Effector CD8-positive, alpha-beta T cell (primary cell): ENCODE data around the gene PPP2R5C.
"Not testable (repeated sequence)": the region's sequence is repeated elsewhere in the genome, so short reads cannot be mapped to it uniquely, and the experiment has no call there.

Experiments
- DNase-seq: peaks from one replicate; lab custom pipeline; 2025; lab: John Stamatoyannopoulos, UW

The PPP2R5C gene

GRCh38 chr14:101727611-101728366 is 33.7 kb upstream of the PPP2R5C start:
- no peak for DNase-seq

GRCh38 chr14:101728367-101728742 is 33.2 kb upstream of the PPP2R5C start:
- no peak for DNase-seq

DNA sequence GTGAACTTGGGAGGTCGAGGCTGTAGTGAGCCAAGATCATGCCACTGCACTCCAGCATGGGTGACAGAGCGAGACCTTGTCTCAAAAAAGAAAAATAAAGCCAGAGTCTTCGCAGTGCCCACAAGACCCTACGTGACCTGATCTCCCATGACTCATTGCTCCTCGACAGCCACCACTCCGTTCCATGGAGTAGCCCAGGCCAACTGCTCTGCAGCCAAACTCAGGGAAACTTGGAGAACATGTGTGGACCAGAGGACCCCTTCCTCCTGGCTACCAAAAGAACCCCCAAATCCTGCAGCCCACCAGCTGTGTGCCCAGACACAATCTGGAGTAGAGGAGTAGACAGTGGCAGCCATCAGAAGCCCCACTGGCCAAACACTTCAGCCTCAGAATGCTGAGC is 32.1 kb upstream of the PPP2R5C start:
- DNase-seq: no peak

DNA sequence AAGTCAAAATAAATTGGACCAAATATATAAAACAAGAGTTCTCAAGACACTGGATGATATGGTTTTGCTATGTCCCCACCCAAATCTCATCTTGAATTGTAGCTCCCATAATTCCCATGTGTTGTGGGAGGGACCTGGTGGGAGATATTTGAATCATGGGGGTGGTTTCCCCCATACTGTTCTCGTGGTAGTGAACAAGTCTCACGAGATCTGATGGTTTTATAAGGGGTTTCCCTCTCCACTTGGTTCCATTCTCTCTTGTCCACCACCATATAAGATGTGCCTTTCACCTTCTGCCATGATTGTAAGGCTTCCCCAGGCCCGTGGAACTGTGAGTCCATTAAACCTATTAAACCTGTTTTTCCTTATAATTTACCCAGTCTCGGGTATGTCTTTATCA is 31.4 kb upstream of the PPP2R5C start:
- not testable (repeated sequence) for DNase-seq

- no peak for DNase-seq
These were observed 30.8 kb upstream of the PPP2R5C start for GRCh38 chr14:101730626-101731186.

DNA sequence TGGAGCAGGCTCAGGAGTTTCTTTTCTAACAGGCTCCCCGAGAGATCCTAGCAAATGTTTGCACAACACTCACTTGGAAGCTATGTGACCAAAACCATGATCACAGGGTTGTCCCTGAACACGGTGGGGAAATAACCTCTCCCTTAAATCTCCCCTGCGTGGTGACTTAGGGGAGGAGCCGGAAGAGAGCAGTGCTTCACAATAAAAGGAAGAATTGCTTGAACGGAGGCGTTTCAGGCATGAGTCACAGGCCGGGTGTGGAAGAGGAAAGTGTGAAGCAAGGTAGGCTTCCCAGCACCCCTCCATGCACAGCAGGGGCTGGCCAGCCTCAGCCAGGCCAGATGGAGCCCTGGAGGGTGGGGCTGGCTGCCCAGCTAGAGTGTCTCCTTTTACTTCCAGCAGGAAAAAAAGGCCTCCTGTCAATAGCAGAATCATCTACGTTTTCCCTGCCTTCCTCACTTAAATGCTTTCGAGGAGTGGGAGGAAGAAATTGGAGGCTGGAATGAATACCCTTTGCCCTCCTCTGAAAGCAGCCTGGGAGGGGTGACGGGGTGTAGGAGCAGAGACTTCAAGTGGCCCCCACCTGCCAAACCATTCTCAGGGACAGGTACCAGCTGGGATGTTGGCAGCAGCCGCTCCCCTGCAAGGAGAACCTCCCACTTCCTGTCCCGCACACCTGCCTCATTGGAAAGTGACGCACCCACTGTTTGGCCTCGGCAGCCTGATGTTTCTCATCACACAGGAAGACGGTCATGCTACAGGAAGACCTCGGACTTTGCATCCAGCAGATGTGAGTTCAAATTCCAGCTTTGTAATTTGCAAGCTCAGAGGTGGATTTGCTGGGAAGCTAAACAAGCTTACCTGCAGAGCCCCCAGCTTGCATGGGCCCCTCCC is 30.1 kb upstream of the PPP2R5C start:
- DNase-seq: peak; percentile 52

DNA sequence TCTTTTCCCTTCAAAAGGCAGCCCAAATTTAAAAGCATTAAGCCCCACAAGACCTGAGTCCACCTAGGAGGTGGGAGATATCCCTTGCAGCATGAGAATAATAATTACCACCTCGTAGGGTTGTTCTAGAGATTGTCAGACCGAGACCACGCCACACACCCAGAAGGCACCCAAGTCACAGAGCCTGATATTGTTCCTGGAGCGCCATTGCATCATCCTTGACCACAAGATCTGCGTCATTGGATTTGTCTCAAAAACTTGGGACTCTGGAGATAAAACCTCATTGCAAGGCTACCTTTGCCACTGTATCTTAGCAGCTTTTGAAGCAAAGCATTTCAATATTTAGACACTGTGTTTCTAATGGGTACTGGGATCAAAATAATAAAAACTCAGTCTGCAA is 29.4 kb upstream of the PPP2R5C start:
- DNase-seq: no peak

- no peak for DNase-seq
These were observed 28.3 kb upstream of the PPP2R5C start for GRCh38 chr14:101733211-101733610.

- no peak for DNase-seq
These were observed 27.2 kb upstream of the PPP2R5C start for GRCh38 chr14:101734246-101734847.

- no peak for DNase-seq
These were observed 26.1 kb upstream of the PPP2R5C start for GRCh38 chr14:101735453-101735852.

- no peak for DNase-seq
These were observed 25.4 kb upstream of the PPP2R5C start for GRCh38 chr14:101736071-101736470.

DNA sequence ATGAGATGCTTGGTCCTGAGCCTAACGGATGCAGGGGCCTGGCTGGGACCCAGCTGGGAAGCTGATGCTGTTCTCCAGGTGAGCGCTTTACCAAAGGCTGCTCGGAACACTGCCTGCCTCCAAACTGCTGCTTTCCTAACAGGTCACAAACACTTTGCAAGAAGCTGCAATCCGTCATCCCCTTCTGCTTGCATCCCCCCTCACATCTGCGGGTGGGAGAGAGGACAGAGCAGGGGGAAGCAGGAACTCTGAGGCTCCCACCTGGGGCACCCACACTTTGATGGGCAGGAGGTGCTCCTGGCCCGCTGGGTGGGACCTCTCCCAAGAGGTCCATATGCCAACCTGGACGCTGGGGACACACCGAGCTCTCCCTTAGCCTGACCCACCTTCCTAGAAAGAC is 24.9 kb upstream of the PPP2R5C start:
- DNase-seq: no peak

DNA sequence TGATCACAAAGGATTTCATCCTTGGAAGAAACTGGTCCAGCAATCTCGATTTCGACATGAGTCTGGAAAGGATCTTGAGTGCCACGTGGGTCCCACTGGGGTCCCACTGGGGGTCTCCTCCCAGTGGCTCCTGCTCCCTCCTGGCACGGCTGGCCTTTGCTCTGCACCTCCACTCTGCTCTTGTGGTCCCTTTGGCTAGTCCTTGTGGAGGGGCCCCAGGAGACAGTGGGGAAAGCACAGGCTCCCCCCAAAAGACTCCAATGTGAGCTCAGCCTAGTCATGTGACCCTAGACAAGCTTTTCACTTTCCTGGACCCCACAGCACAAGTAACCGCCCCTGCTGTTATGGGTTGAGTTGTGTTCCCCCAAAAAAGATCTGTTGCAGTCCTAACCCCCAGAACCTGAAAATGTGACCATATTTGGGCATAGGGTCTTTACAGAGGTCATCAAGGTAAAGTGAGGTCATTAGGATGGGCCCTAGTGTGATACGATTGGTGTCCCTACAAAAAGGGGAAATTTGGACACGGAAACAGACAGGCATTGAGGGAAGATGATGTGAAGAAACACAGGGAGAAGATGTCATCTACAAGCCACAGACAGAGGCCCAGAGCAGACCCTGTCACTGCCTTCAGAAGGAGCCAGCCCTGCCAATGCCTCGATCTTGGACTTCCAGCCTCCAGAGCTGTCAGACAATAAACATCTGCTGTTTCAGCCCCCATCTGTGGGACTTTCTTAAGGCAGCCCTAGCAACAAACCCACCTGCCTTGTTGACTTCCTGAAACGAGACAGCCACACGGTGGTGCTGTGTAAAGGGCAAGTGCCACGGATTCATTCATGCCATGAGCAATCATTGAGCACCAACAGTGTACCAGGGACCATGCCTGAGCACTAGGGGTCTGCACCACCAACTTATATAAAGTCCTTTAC is 23.8 kb upstream of the PPP2R5C start:
- DNase-seq: no peak

DNA sequence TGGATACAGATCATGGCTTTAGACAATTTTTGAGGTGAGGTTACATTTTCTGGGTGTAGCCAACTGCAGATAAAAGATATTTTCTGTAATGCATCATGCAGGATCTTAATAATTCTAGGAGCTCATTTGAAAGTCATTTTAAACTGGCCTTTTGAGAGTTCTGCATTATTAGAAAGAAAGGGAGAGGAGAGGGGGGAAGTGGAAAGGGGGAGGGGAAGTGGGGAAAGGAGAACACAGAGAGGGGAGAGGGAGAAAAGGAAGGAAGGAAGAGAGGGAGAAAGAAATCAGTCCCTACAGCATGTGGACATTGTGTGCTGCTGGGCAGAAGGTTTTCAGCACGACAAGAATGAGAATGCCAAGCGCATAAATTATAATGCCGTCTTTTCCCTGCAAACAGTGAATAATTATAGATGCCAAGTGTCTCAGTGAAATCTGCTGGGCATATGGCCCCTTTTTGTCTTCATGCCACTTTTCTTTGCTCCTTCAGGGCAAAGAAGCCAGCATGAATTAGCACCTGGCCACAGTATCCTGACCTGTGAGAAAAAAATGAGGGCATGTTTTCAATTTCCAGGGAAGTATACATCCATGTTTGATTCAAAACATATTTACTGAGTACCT is 22.7 kb upstream of the PPP2R5C start:
- DNase-seq: no peak

- DNase-seq: no peak
These were observed 21.9 kb upstream of the PPP2R5C start for GRCh38 chr14:101739446-101740141.

- no peak for DNase-seq
These were observed 20.5 kb upstream of the PPP2R5C start for GRCh38 chr14:101740981-101741380.

DNA sequence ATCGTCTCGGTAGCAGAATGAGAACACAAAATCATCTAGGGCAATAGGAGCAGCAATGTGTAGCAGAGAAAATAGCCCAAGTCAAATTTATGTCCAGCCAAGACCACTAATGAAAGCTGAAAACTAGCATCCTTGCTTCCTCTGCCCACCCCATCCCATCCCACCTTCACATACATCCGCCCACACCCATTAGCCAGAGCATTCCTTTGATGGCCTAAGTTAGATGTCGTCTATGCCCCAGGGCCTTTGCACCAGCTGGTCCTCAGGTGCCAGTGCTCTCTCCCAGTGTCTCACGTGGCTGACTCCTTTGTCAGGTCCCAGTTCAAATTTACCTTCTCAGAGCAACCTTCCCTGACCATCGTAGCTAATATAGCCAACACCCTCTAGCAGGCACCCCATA is 17.8 kb upstream of the PPP2R5C start:
- no peak for DNase-seq

DNA sequence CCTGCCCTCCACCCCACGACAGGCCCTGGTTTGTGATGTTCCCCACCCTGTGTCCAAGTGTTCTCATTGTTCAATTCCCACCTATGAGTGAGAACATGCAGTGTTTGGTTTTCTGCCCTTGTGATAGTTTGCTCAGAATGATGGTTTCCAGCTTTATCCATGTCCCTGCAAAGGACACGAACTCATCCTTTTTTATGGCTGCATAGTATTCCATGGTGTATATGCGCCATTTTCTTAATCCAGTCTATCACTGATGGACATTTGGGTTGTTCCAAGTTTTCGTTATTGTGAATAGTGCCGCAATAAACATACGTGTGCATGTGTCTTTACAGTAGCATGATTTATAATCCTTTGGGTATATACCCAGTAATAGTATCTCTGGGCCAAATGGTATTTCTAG is 17.1 kb upstream of the PPP2R5C start:
- DNase-seq: not testable (repeated sequence)

DNA sequence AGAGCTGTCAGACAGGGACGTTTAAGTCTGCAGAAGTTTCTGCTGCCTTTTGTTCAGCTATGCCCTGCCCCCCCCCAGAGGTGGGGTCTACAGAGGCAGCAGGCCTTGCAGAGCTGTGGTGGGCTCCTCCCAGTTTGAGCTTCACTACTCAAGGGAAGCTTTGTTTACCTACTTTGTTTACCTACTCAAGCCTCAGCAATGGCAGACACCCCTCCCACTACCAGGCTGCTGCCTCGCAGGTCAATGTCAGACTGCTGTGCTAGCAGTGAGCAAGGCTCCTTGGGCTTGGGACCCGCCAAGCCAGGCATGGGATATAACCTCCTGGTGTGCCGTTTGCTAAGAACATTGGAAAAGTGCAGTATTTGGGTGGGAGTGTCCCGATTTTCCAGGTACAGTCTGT is 11.8 kb upstream of the PPP2R5C start:
- not testable (repeated sequence) for DNase-seq

- DNase-seq: no peak
These were observed 6.6 kb upstream of the PPP2R5C start for GRCh38 chr14:101754893-101755292.
